ENCODE measurements around the gene RHBG. TPM values are rescaled to one million over a fixed set of nuclear protein-coding genes. Genes with fewer than 3 reads are reported as not detected.
"Not testable (repeated sequence)": the region's sequence is repeated elsewhere in the genome, so short reads cannot be mapped to it uniquely, and the experiment has no call there.

Gene RHBG, protein sequence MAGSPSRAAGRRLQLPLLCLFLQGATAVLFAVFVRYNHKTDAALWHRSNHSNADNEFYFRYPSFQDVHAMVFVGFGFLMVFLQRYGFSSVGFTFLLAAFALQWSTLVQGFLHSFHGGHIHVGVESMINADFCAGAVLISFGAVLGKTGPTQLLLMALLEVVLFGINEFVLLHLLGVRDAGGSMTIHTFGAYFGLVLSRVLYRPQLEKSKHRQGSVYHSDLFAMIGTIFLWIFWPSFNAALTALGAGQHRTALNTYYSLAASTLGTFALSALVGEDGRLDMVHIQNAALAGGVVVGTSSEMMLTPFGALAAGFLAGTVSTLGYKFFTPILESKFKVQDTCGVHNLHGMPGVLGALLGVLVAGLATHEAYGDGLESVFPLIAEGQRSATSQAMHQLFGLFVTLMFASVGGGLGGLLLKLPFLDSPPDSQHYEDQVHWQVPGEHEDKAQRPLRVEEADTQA
- total RNA-seq (not detected), polyA plus RNA-seq (not detected)

DNA sequence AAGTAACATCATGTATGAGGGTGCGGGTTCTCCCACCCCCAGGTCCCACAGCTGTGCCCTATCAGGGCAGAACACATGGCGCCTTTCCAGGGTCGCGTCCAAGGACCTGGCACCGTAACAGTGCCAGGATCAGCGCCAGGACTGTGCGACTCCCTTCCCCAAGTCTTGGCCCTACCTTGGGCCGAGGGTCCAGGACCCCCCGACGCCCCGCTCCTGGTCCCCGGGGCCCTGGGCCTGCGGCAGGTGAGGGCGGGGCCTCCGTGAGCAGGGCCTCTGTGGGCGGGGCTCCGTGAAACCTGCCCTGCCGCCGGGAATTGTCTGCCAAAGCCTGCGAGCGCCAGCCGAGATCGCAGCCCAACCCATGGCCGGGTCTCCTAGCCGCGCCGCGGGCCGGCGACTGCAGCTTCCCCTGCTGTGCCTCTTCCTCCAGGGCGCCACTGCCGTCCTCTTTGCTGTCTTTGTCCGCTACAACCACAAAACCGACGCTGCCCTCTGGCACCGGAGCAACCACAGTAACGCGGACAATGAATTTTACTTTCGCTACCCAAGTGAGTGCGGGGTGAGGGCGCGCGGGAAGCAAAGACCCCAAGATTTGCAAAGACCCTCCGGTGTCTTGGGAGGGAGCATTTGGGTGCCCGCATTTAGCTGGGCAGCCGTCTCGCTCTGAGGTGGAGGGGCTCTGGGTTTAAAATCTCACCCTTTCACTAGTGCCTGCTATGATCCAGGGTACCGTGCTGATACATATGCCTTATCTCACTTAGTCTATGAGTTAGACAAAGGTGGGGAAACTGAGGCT, at the start of gene RHBG:
Gene RHBG, plus strand, starts transcription at position 323 of the 796 bp plus-strand sequence. Its CDS starts 39 bp downstream, at position 362.
- peak within 1 kb of the TSS in 2 of 8 donors; percentile 59 to 78 for H3K27ac Mint-ChIP-seq
- H3K36me3 Mint-ChIP-seq = no peaks in the 10 kb centered on the region
- H3K9me3 ChIP-seq (ENCODE audit: low read length) = no peaks in the 10 kb centered on the region
- H3K27ac ChIP-seq (ENCODE audit: low read depth, low read length) = no peak within 1 kb of the TSS
- no peaks in the 10 kb centered on the region for H3K36me3 ChIP-seq (ENCODE audit: insufficient read depth, low read length)
- no peak within 1 kb of the TSS for H3K4me3 ChIP-seq (ENCODE audit: low read length)
- peak within 1 kb of the TSS in 6 of 7 donors; percentile 39 to 76 (median 50) for H3K4me3 Mint-ChIP-seq
- peaks cover 35 to 64% of the 10 kb centered on the region in 2 donors for H3K27me3 Mint-ChIP-seq
- ChIA-PET POLR2A (no interaction called here), CTCF (interaction anchor here (1.4 to 1.6 kb wide), 2 partner anchors 16 to 77 kb away, joined by 3 to 6 read pairs; no protein-coding TSS in a partner anchor)
- DNase-seq = no peak
- H3K9me3 Mint-ChIP-seq = no peaks in the 10 kb centered on the region
- H3K27me3 ChIP-seq (ENCODE audit: insufficient read depth, low read length, poor library complexity, severe bottlenecking) = peaks cover 8% of the 10 kb centered on the region
- peaks cover 3 to 6% (median 5%) of the 10 kb centered on the region in 3 donors for H3K4me1 Mint-ChIP-seq
- no peaks in the 10 kb centered on the region for H3K4me1 ChIP-seq (ENCODE audit: insufficient read depth, low read length)

DNA sequence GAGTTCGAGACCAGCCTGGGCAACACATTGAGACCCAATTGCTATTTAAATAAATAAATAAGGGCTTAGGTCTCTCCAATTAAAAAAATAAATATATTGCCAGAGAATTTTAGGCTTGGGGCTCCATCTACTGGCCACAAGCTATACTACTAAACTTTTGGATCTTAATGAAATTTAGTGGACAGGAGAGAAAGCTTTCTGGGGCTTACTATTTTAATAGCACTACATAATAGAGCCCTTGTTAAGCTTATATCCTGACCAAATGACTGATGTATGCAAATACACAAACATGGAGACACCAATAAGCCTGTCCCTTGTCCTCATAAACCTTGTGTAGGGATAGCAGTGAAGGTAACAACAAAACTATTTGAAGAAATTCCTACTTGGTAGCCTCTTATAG, 49.3 kb upstream of the RHBG start:
- CTCF ChIA-PET = interaction anchor here (0.6 to 1.8 kb wide), 11 partner anchors 9 to 225 kb away, joined by 3 to 5 read pairs (median 3); partner anchors contain the start of gene SMG5
- Mint-ChIP-seq H3K27me3 (no peaks in the 10 kb centered on the region), H3K4me3 (no peak overlapping the region), H3K36me3 (peaks cover 7 to 81% (median 8%) of the 10 kb centered on the region in 3 donors), H3K4me1 (peaks cover 0 to 2% (median 0%) of the 10 kb centered on the region in 3 donors), H3K27ac (no peak overlapping the region), H3K9me3 (no peaks in the 10 kb centered on the region)
- Histone ChIP-seq H3K27me3 (ENCODE audit: insufficient read depth, low read length, poor library complexity, severe bottlenecking) (no peaks in the 10 kb centered on the region), H3K36me3 (ENCODE audit: insufficient read depth, low read length) (peaks cover 66% of the 10 kb centered on the region), H3K4me1 (ENCODE audit: insufficient read depth, low read length) (no peaks in the 10 kb centered on the region), H3K4me3 (ENCODE audit: low read length) (no peak overlapping the region), H3K27ac (ENCODE audit: low read depth, low read length) (no peak overlapping the region), H3K9me3 (ENCODE audit: low read length) (no peaks in the 10 kb centered on the region)
- POLR2A ChIA-PET = no interaction called here
- no peak for DNase-seq

DNA sequence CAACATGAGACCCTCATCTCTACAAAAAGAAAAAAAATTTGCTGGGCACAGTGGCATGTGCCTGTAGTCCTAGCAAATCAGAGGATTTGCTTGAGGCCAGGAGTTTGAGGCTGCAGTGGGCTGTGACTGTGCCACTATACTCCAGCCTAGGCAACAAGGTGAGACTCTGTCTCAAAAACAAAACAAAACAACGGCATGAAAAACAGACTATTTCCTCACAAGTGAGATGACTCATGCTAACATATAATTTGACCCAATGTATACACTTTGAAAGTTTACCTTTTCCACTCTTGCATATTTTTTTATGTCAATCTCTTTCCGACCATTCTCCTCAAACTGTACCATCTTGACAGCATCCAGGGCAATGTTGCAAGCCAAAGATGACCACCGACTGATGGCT, 48.5 kb upstream of the RHBG start:
- Mint-ChIP-seq H3K27me3 (no peaks in the 10 kb centered on the region), H3K36me3 (peaks cover 7 to 81% (median 8%) of the 10 kb centered on the region in 3 donors), H3K4me1 (peaks cover 0 to 2% (median 0%) of the 10 kb centered on the region in 3 donors), H3K27ac (peak overlapping the region in 3 of 8 donors; percentile 18 to 54 (median 50)), H3K4me3 (no peak overlapping the region), H3K9me3 (no peaks in the 10 kb centered on the region)
- Histone ChIP-seq H3K9me3 (ENCODE audit: low read length) (no peaks in the 10 kb centered on the region), H3K36me3 (ENCODE audit: insufficient read depth, low read length) (peaks cover 72% of the 10 kb centered on the region), H3K27ac (ENCODE audit: low read depth, low read length) (no peak overlapping the region), H3K27me3 (ENCODE audit: insufficient read depth, low read length, poor library complexity, severe bottlenecking) (no peaks in the 10 kb centered on the region), H3K4me3 (ENCODE audit: low read length) (no peak overlapping the region), H3K4me1 (ENCODE audit: insufficient read depth, low read length) (no peaks in the 10 kb centered on the region)
- DNase-seq = no peak
- POLR2A ChIA-PET = no interaction called here
- CTCF ChIA-PET = interaction anchor here (1.4 to 1.5 kb wide), 2 partner anchors 15 to 226 kb away, joined by 3 read pairs; no protein-coding TSS in a partner anchor

DNA sequence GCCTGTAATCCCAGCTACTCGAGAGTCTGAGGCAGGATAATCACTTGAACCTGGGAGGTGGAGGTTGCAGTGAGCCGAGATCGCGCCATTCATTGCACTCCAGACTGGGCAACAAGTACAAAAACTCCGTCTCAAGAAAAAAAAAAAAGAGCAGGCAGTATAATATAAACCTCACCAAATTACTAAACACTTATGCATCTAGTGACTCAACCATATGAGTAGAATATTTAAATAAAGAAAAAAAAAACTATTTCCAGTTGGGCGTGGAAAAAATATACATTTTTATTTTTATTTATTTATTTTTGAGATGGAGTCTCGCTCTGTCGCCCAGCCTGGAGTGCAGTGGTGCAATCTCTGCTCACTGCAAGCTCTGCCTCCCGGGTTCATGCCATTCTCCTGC, 45.8 kb upstream of the RHBG start:
- H3K27ac ChIP-seq (ENCODE audit: low read depth, low read length); H3K27me3 Mint-ChIP-seq; H3K4me3 Mint-ChIP-seq; DNase-seq; H3K4me1 ChIP-seq (ENCODE audit: insufficient read depth, low read length); H3K27me3 ChIP-seq (ENCODE audit: insufficient read depth, low read length, poor library complexity, severe bottlenecking); H3K4me1 Mint-ChIP-seq; POLR2A ChIA-PET; H3K9me3 ChIP-seq (ENCODE audit: low read length); H3K4me3 ChIP-seq (ENCODE audit: low read length); H3K9me3 Mint-ChIP-seq: not testable (repeated sequence)
- Mint-ChIP-seq H3K36me3 (peaks cover 6 to 67% (median 7%) of the 10 kb centered on the region in 3 donors), H3K27ac (peak overlapping the region in 1 of 8 donors; percentile 78)
- CTCF ChIA-PET = interaction anchor here (1.5 kb wide), 1 partner anchor 98 kb away, joined by 4 read pairs; no protein-coding TSS in a partner anchor
- peaks cover 51% of the 10 kb centered on the region for H3K36me3 ChIP-seq (ENCODE audit: insufficient read depth, low read length)

DNA sequence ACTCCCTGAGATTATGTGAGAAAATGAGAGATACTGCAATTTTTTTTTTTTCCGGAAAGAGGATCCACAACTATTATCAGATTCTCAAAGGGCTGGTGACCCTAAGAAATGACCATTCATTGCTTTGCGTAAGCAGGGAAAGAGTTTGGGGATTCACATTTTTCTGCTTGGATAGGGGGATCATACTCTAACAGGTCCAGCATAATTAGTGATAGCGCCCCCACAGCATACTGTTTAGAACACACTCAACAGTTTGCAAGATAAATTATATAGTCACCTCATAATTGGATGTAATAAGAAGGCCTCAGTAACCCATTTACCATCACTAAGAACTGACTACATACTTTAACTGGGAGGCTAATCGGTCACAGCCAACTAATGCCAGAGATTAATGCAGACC, 32.8 kb upstream of the RHBG start:
- H3K27ac Mint-ChIP-seq = peak overlapping the region in 5 of 8 donors; percentile 3 to 94 (median 80)
- no peak overlapping the region for H3K4me3 ChIP-seq (ENCODE audit: low read length)
- peak overlapping the region; percentile 90 to 96 (median 94) for H3K4me3 Mint-ChIP-seq
- no peak for DNase-seq
- ChIA-PET POLR2A (no interaction called here), CTCF (interaction anchor here (1.4 kb wide), 1 partner anchor 16 kb away, joined by 3 read pairs; no protein-coding TSS in a partner anchor)
- H3K36me3 Mint-ChIP-seq = peaks cover 0 to 54% (median 4%) of the 10 kb centered on the region in 3 donors
- peaks cover 31% of the 10 kb centered on the region for H3K36me3 ChIP-seq (ENCODE audit: insufficient read depth, low read length)
- H3K9me3 Mint-ChIP-seq = no peaks in the 10 kb centered on the region
- peaks cover 41 to 47% (median 45%) of the 10 kb centered on the region in 3 donors for H3K4me1 Mint-ChIP-seq
- H3K9me3 ChIP-seq (ENCODE audit: low read length) = no peaks in the 10 kb centered on the region
- H3K27ac ChIP-seq (ENCODE audit: low read depth, low read length) = no peak overlapping the region
- H3K27me3 ChIP-seq (ENCODE audit: insufficient read depth, low read length, poor library complexity, severe bottlenecking) = no peaks in the 10 kb centered on the region
- H3K4me1 ChIP-seq (ENCODE audit: insufficient read depth, low read length) = peaks cover 25% of the 10 kb centered on the region
- H3K27me3 Mint-ChIP-seq = peaks cover 0 to 3% of the 10 kb centered on the region in 2 donors

DNA sequence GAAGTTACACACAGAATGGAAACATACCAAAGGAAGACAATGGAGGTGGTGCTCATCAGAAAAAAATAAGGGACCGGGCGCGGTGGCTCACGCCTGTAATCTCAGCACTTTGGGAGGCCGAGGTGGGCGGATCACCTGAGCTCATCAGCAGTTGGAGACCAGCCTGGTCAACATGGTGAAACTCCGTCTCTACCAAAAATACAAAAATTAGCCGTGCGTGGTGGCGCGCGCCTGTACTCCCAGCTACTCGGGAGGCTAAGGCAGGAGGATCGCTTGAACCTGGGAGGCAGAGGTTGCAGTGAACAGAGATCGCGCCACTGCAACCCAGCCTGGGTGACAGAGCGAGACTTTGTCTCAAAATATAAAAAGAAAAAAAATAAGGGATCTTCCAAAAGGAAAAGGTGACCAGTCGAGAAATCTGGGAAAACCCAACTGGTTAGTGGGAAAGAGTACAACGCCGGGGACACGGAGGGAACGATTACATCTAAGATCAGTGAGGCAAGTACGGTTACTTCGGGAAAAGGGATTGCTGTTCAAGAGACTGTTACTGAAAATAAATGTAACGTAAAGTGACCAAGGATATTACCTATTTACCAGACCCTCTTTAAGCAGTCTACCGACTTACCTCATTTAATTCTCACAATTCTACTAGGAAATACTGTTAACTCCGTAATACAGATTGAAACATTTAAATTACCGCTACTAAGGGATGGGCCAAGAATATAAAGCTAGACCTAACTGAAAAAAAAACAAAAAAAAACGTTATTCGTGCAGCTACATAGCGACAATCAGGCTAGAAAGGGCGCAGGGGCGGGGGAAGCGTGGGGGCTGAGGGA, 31.7 kb upstream of the RHBG start:
- H3K27ac Mint-ChIP-seq = peak overlapping the region; percentile 91 to 99 (median 98)
- H3K27ac ChIP-seq (ENCODE audit: low read depth, low read length) = peak overlapping the region; percentile 76
- DNase-seq = no peak
- H3K27me3 ChIP-seq (ENCODE audit: insufficient read depth, low read length, poor library complexity, severe bottlenecking) = no peaks in the 10 kb centered on the region
- CTCF ChIA-PET = interaction anchor here (0.6 kb wide), 1 partner anchor 144 kb away, joined by 3 read pairs; no protein-coding TSS in a partner anchor
- H3K9me3 ChIP-seq (ENCODE audit: low read length) = no peaks in the 10 kb centered on the region
- peak overlapping the region; percentile 90 to 96 (median 94) for H3K4me3 Mint-ChIP-seq
- peak overlapping the region; percentile 89 for H3K4me3 ChIP-seq (ENCODE audit: low read length)
- peaks cover 0 to 3% of the 10 kb centered on the region in 2 donors for H3K27me3 Mint-ChIP-seq
- peaks cover 41 to 47% (median 45%) of the 10 kb centered on the region in 3 donors for H3K4me1 Mint-ChIP-seq
- POLR2A ChIA-PET = interaction anchor here (0.5 to 0.6 kb wide), 2 partner anchors 11 to 20 kb away, joined by 3 to 7 read pairs; no protein-coding TSS in a partner anchor
- H3K9me3 Mint-ChIP-seq = no peaks in the 10 kb centered on the region
- peaks cover 0 to 45% (median 4%) of the 10 kb centered on the region in 3 donors for H3K36me3 Mint-ChIP-seq
- H3K36me3 ChIP-seq (ENCODE audit: insufficient read depth, low read length) = peaks cover 30% of the 10 kb centered on the region
- H3K4me1 ChIP-seq (ENCODE audit: insufficient read depth, low read length) = peaks cover 25% of the 10 kb centered on the region

DNA sequence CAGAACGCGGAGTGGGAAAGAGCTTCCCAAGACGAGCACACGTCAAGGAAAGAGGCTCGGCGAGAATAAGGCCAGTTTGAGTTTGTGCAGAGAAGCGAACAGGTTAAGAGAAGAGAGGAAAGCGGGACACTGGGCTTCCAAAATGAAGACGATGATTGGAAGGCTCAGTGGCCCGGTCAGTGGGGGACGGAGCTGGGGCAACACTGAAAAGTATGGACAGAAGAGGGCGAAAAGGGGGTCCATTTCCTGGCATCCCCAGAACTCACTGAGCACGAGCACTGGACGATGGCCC, 31.2 kb upstream of the RHBG start:
- no peak for DNase-seq
- Histone ChIP-seq H3K9me3 (ENCODE audit: low read length) (no peaks in the 10 kb centered on the region), H3K4me1 (ENCODE audit: insufficient read depth, low read length) (peaks cover 25% of the 10 kb centered on the region), H3K27me3 (ENCODE audit: insufficient read depth, low read length, poor library complexity, severe bottlenecking) (no peaks in the 10 kb centered on the region), H3K36me3 (ENCODE audit: insufficient read depth, low read length) (peaks cover 25% of the 10 kb centered on the region), H3K4me3 (ENCODE audit: low read length) (peak overlapping the region; percentile 89), H3K27ac (ENCODE audit: low read depth, low read length) (peak overlapping the region; percentile 76)
- H3K36me3 Mint-ChIP-seq = peaks cover 0 to 40% (median 4%) of the 10 kb centered on the region in 3 donors
- peak overlapping the region; percentile 91 to 99 (median 98) for H3K27ac Mint-ChIP-seq
- peaks cover 0 to 3% of the 10 kb centered on the region in 2 donors for H3K27me3 Mint-ChIP-seq
- no peaks in the 10 kb centered on the region for H3K9me3 Mint-ChIP-seq
- peak overlapping the region; percentile 90 to 96 (median 94) for H3K4me3 Mint-ChIP-seq
- peaks cover 41 to 47% (median 45%) of the 10 kb centered on the region in 3 donors for H3K4me1 Mint-ChIP-seq
- ChIA-PET CTCF (interaction anchor here (0.6 to 0.8 kb wide), 2 partner anchors 48 to 143 kb away, joined by 3 read pairs; no protein-coding TSS in a partner anchor), POLR2A (interaction anchor here (0.5 to 0.8 kb wide), 4 partner anchors 11 to 1034 kb away, joined by 3 to 7 read pairs (median 3); no protein-coding TSS in a partner anchor)

Measured in CD8-positive, alpha-beta memory T cell (primary cell).